K562 (cell line): ENCODE measurements around the gene CLTC. TPM values are rescaled to one million over a fixed set of nuclear protein-coding genes. Genes with fewer than 3 reads are reported as not detected.

Source experiments
- C11orf30 ChIP-seq: fragments of 450-650 bp; IDR thresholded peaks from 2 replicates; pipeline ENCODE4 v1.6.1; 2016; ENCODE audit warnings: low read depth, mild to moderate bottlenecking
- CBFB ChIP-seq: sonication (generic); formaldehyde crosslinking; IDR thresholded peaks from 2 replicates; pipeline ENCODE4 v1.4.0; 2020; ENCODE audit warnings: mild to moderate bottlenecking, missing genetic modification reagents
- ELF4 ChIP-seq: fragments of 450-650 bp; formaldehyde crosslinking; IDR thresholded peaks from 2 replicates; pipeline ENCODE4 v1.4.0; 2022; ENCODE audit warnings: missing genetic modification characterization
- ESRRA ChIP-seq: fragments of 450-650 bp; IDR thresholded peaks from 2 replicates; pipeline ENCODE4 v1.6.1; 2014; ENCODE audit warnings: low read depth, mild to moderate bottlenecking, moderate library complexity, borderline replicate concordance
- FOXP1 ChIP-seq: sonication (generic); formaldehyde crosslinking; IDR thresholded peaks from 2 replicates; pipeline ENCODE4 v1.8.0; 2022; ENCODE audit warnings: mild to moderate bottlenecking, missing genetic modification reagents
- HDAC1 ChIP-seq, 2 experiments: fragments of 450-650 bp; IDR thresholded peaks; 2 replicates each; pipeline ENCODE4 v1.6.1; 2016 to 2017; ENCODE audit warnings: inconsistent platforms in 1 of 2, mild to moderate bottlenecking in 1 of 2, moderate library complexity in 1 of 2
- HDAC6 ChIP-seq: IDR thresholded peaks from 2 replicates; pipeline ENCODE4 v1.6.1; 2012; ENCODE audit warnings: low read depth, mild to moderate bottlenecking, control low read depth, inconsistent platforms, low read length, moderate library complexity
- KDM2B ChIP-seq: fragments of 250-450 bp; sonication (Bioruptor Pico); IDR thresholded peaks from 2 replicates; pipeline ENCODE4 v1.8.0; 2021; ENCODE audit warnings: mild to moderate bottlenecking, moderate library complexity
- SMAD2 ChIP-seq: fragments of 150-350 bp; IDR thresholded peaks from 2 replicates; pipeline ENCODE4 v1.6.1; 2014; ENCODE audit warnings: low read depth, mild to moderate bottlenecking, low read length
- SMAD4 ChIP-seq: fragments of 250-450 bp; sonication (Bioruptor Pico); conservative IDR thresholded peaks from 2 replicates; pipeline ENCODE4 v1.8.0; 2021; ENCODE audit warnings: inconsistent platforms, mild to moderate bottlenecking, moderate library complexity
- TRIM28 ChIP-seq: fragments of 450-650 bp; IDR thresholded peaks from 2 replicates; pipeline ENCODE4 v1.6.1; 2017
- ZBTB7A ChIP-seq: IDR thresholded peaks from 2 replicates; pipeline ENCODE4 v1.6.1; 2011; ENCODE audit warnings: low read depth, mild to moderate bottlenecking, low read length, moderate library complexity, borderline replicate concordance; ENCODE audit not compliant: control insufficient read depth
- ZNF165 ChIP-seq: fragments of 250-450 bp; sonication (Bioruptor Pico); IDR thresholded peaks from 2 replicates; pipeline ENCODE4 v1.4.0; 2020; ENCODE audit warnings: borderline replicate concordance
- ZNF253 ChIP-seq: fragments of 250-450 bp; sonication (Bioruptor Pico); conservative IDR thresholded peaks from 2 replicates; pipeline ENCODE4 v1.6.1; 2021; ENCODE audit warnings: mild to moderate bottlenecking
- polyA plus RNA-seq, 8 experiments: library from polyadenylated mRNA; depleted of rRNA in 4 of 8; stranded (reverse) in 5 of 8; unstranded in 3 of 8; fragments of >200 nt; fragmentation: Nextera tagmentation in 2 of 8; fragmentation: Illumina TruSeq in 1 of 8; extraction: Ambion mirVana in 2 of 8; extraction: Trizol in 1 of 8; gene quantifications; 2 replicates each; pipeline versions ENCODE4 v1.2.1 to v1.2.3, GENCODE V29; 2011 to 2014; ENCODE audit warnings: inconsistent platforms in 1 of 8, missing spikeins in 1 of 8
- total RNA-seq, 7 experiments: library from RNA; depleted of rRNA in 6 of 7; stranded (reverse); fragments of >200 nt in 6 of 7; fragmentation: Illumina TruSeq in 2 of 7; extraction: Trizol in 2 of 7; gene quantifications; 2 replicates each; pipeline versions ENCODE4 v1.2.1 to v1.2.3, GENCODE V29; 2011 to 2021; ENCODE audit warnings: low replicate concordance in 1 of 7
- TF ChIP-seq, protein P1 (sequence below): fragments of 250-450 bp; sonication (Bioruptor Pico); IDR thresholded peaks from 2 replicates; pipeline ENCODE4 v1.8.0; 2022; ENCODE audit warnings: inconsistent platforms, mild to moderate bottlenecking, moderate library complexity, borderline replicate concordance
- TF ChIP-seq, protein P2 (sequence below): sonication (generic); formaldehyde crosslinking; IDR thresholded peaks from 2 replicates; pipeline ENCODE4 v1.8.0; 2022; ENCODE audit warnings: missing genetic modification reagents, mild to moderate bottlenecking, borderline replicate concordance
- TF ChIP-seq, protein P3 (sequence below): fragments of 450-650 bp; IDR thresholded peaks from 2 replicates; pipeline ENCODE4 v1.6.1; 2014; ENCODE audit warnings: low read depth, mild to moderate bottlenecking, moderate library complexity, borderline replicate concordance
- TF ChIP-seq, protein P4 (sequence below): fragments of 250-450 bp; sonication (Bioruptor Pico); IDR thresholded peaks from 2 replicates; pipeline ENCODE4 v1.4.0; 2020

Gene CLTC
- total and polyA plus RNA-seq, 9 of the 15 experiments (the other 6 are each of a cell fraction or from before 2014, with no cell fraction given) = 115 to 267 (median 174) TPM

DNA sequence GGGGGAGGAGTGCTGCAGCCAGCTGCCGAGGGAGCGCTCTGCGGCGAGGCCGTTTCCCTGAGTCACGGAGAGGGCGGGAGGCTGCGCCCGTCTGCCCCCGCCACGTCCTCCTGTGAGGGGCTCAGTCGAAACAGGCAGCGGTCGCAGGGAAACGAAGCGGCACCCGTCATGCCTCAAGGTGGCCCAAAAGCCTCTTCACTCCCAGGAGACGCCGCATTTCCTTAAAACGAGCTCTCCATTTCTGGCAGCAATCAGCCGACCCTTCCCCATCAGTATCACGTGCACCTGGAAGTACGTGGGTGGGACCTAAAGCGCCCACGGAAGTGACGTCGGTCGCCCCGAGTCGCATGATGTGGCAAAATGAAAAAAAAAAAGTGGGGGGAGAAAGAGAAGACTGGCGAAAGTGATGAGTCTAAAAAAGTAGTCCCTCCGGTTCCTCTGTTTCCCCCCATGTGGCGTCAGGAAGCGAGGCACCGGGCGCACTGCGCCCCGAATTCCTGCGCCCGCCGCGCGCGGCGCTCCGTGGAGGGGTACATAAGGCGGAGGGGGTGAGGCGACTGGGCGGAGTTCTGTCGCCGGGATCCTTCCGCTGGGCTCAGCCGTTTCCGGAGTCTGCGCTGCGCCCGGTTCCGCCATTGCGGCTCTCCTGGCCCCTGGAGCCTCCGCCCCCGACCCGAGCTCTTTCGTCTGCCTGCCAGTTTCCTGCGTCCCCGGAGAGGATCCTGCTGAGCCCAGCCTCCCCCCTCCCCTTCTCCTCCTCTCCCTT, at the start of gene CLTC (continued):
- TF ChIP-seq, protein P1, sequence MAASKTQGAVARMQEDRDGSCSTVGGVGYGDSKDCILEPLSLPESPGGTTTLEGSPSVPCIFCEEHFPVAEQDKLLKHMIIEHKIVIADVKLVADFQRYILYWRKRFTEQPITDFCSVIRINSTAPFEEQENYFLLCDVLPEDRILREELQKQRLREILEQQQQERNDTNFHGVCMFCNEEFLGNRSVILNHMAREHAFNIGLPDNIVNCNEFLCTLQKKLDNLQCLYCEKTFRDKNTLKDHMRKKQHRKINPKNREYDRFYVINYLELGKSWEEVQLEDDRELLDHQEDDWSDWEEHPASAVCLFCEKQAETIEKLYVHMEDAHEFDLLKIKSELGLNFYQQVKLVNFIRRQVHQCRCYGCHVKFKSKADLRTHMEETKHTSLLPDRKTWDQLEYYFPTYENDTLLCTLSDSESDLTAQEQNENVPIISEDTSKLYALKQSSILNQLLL (CRISPR knock-in tag) = no peak
- TF ChIP-seq, protein P2, sequence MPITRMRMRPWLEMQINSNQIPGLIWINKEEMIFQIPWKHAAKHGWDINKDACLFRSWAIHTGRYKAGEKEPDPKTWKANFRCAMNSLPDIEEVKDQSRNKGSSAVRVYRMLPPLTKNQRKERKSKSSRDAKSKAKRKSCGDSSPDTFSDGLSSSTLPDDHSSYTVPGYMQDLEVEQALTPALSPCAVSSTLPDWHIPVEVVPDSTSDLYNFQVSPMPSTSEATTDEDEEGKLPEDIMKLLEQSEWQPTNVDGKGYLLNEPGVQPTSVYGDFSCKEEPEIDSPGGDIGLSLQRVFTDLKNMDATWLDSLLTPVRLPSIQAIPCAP (CRISPR knock-in tag) = no peak
- TF ChIP-seq ZNF253 (CRISPR knock-in tag) = no peak
- TF ChIP-seq, protein P3, sequence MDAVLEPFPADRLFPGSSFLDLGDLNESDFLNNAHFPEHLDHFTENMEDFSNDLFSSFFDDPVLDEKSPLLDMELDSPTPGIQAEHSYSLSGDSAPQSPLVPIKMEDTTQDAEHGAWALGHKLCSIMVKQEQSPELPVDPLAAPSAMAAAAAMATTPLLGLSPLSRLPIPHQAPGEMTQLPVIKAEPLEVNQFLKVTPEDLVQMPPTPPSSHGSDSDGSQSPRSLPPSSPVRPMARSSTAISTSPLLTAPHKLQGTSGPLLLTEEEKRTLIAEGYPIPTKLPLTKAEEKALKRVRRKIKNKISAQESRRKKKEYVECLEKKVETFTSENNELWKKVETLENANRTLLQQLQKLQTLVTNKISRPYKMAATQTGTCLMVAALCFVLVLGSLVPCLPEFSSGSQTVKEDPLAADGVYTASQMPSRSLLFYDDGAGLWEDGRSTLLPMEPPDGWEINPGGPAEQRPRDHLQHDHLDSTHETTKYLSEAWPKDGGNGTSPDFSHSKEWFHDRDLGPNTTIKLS = peak; percentile 100
- 0 out of 2 replicates have a peak, but pooled peaks have one; percentile 13 for TF ChIP-seq CBFB
- no peak for TF ChIP-seq HDAC6
- 0 out of 2 replicates have a peak, but pooled peaks have one; percentile 42 for TF ChIP-seq TRIM28
- TF ChIP-seq SMAD2 = no peak
- no peak for TF ChIP-seq ZNF165 (CRISPR knock-in tag)
- TF ChIP-seq C11orf30 = peak; percentile 95
- TF ChIP-seq ESRRA = peak; percentile 79
- peak in 1 of 2 experiments; percentile 88; a peak in 1 of 4 replicates for TF ChIP-seq HDAC1 (IDR thresholded peaks at IDR 0.05)
- peak; percentile 62; the same call in 1 of the 2 replicates for TF ChIP-seq ELF4 (CRISPR knock-in tag)
- TF ChIP-seq KDM2B (CRISPR knock-in tag) = peak; percentile 88; the same call in 1 of the 2 replicates
- TF ChIP-seq FOXP1 = peak; percentile 63
- TF ChIP-seq, protein P4, sequence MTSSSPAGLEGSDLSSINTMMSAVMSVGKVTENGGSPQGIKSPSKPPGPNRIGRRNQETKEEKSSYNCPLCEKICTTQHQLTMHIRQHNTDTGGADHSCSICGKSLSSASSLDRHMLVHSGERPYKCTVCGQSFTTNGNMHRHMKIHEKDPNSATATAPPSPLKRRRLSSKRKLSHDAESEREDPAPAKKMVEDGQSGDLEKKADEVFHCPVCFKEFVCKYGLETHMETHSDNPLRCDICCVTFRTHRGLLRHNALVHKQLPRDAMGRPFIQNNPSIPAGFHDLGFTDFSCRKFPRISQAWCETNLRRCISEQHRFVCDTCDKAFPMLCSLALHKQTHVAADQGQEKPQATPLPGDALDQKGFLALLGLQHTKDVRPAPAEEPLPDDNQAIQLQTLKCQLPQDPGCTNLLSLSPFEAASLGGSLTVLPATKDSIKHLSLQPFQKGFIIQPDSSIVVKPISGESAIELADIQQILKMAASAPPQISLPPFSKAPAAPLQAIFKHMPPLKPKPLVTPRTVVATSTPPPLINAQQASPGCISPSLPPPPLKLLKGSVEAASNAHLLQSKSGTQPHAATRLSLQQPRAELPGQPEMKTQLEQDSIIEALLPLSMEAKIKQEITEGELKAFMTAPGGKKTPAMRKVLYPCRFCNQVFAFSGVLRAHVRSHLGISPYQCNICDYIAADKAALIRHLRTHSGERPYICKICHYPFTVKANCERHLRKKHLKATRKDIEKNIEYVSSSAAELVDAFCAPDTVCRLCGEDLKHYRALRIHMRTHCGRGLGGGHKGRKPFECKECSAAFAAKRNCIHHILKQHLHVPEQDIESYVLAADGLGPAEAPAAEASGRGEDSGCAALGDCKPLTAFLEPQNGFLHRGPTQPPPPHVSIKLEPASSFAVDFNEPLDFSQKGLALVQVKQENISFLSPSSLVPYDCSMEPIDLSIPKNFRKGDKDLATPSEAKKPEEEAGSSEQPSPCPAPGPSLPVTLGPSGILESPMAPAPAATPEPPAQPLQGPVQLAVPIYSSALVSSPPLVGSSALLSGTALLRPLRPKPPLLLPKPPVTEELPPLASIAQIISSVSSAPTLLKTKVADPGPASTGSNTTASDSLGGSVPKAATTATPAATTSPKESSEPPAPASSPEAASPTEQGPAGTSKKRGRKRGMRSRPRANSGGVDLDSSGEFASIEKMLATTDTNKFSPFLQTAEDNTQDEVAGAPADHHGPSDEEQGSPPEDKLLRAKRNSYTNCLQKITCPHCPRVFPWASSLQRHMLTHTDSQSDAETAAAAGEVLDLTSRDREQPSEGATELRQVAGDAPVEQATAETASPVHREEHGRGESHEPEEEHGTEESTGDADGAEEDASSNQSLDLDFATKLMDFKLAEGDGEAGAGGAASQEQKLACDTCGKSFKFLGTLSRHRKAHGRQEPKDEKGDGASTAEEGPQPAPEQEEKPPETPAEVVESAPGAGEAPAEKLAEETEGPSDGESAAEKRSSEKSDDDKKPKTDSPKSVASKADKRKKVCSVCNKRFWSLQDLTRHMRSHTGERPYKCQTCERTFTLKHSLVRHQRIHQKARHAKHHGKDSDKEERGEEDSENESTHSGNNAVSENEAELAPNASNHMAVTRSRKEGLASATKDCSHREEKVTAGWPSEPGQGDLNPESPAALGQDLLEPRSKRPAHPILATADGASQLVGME (CRISPR knock-in tag) = no peak
- TF ChIP-seq SMAD4 (CRISPR knock-in tag) = peak; percentile 99
- peak; percentile 57; the same call in 1 of the 2 replicates for TF ChIP-seq ZBTB7A
